Keratinocyte (primary cell): ENCODE measurements around the gene SNAPC4.

Experiments
- CTCF ChIP-seq, 3 experiments: IDR thresholded peaks in 1 of 3; conservative IDR thresholded peaks in 1 of 3; optimal IDR thresholded peaks in 1 of 3; 2 replicates in 2 of 3; 3 replicates in 1 of 3; pipeline versions ENCODE3 to v1.5.1; 2011; ENCODE audit warnings: low read length in 3 of 3, mild to moderate bottlenecking in 3 of 3, moderate library complexity in 2 of 3, control low read depth in 1 of 3, inconsistent platforms in 1 of 3; ENCODE audit not compliant: insufficient read depth in 2 of 3; ENCODE audit errors: extremely low read depth in 1 of 3
- EZH2 ChIP-seq: IDR thresholded peaks from one replicate; pipeline ENCODE4 v1.6.1; 2012; ENCODE audit warnings: inconsistent platforms, mild to moderate bottlenecking, low read length, moderate library complexity

- peak in 2 of 3 experiments; percentile 61 to 70 for TF ChIP-seq CTCF (optimal IDR thresholded peaks at IDR 0.05 in 1 of 3, IDR thresholded peaks at IDR 0.05 in 1 of 3, conservative IDR thresholded peaks at IDR 0.05 in 1 of 3; ENCODE audit: extremely low read depth in 1 of 3, insufficient read depth in 2 of 3, low read length in 3 of 3)
- TF ChIP-seq EZH2, result no peak
Measured at GRCh38 chr9:136439481-136440408, 39.8 kb upstream of the SNAPC4 start, which contains the start of gene INPP5E.
